Measurements from ENCODE around the gene TFF3.

The TFF3 gene

DNA sequence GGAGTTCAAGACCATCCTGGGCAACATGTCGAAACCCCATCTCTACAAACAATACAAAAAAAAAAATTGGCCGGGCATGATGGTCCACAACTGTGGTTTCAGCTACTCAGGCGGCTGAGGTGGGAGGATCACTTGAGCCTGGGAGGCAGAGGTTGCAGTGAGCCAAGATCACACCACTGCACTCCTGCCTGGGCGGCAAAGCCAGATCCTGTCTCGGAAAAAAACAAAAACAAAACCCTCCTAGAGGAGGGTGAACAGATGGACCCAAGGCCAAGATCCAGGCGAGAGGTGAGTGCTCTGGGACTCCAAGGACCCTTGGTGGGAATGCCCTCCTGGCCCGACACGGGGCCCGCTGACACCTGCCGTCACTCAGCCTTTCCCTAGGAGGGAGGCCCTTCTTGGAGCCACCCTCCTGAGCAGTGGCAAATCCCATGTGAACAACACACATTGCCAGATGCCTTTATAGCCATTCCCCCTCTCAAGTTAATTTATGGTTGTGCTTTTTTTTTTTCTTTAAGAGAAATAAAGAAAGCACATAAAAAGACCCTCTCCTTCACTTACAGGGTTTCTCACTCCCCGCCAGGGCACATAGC lies 35.2 kb upstream of the TFF3 start:
- no peak for TF ChIP-seq CTCF (IDR thresholded peaks at IDR 0.05)
- Histone ChIP-seq H3K4me3 (ENCODE audit: low read depth in 1 of 2, low read length in 1 of 2) (no peak overlapping the region), H3K27me3 (no peaks in the 10 kb centered on the region), H3K4me1 (ENCODE audit: control insufficient read depth in 1 of 2, insufficient read depth in 1 of 2, low read depth in 1 of 2, low read length in 1 of 2) (no peaks in the 10 kb centered on the region), H3K27ac (no peak overlapping the region), H3K36me3 (no peaks in the 10 kb centered on the region), H3K9me3 (no peaks in the 10 kb centered on the region)

- Histone ChIP-seq H3K4me3 (ENCODE audit: low read depth in 1 of 2, low read length in 1 of 2) (no peak overlapping the region), H3K9me3 (no peaks in the 10 kb centered on the region), H3K27me3 (no peaks in the 10 kb centered on the region), H3K36me3 (no peaks in the 10 kb centered on the region), H3K4me1 (ENCODE audit: control insufficient read depth in 1 of 2, insufficient read depth in 1 of 2, low read depth in 1 of 2, low read length in 1 of 2) (no peaks in the 10 kb centered on the region), H3K27ac (no peak overlapping the region)
- no peak for TF ChIP-seq CTCF (IDR thresholded peaks at IDR 0.05)
Measured at GRCh38 chr21:42349420-42350317, 34.5 kb upstream of the TFF3 start.

DNA sequence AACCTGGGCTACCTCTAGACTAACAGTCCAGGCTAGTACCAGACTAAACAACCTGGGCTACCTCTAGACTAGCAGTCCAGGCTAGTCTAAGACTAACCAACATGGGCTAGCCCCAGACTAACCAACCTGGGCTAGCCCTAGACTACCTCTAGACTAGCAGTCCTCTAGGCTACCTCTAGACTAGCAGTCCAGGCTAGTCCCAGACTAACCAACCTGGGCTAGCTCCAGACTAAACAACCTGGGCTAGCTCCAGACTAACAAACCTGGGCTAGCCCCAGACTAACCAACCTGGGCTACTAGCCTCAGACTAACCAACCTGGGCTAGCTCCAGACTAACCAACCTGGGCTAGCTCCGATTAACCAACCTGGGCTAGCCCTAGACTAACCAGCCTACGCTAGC lies 33.6 kb upstream of the TFF3 start:
- TF ChIP-seq CTCF (IDR thresholded peaks at IDR 0.05): no peak
- Histone ChIP-seq H3K27me3 (no peaks in the 10 kb centered on the region), H3K9me3 (no peaks in the 10 kb centered on the region), H3K36me3 (no peaks in the 10 kb centered on the region), H3K27ac (no peak overlapping the region), H3K4me1 (ENCODE audit: control insufficient read depth in 1 of 2, insufficient read depth in 1 of 2, low read depth in 1 of 2, low read length in 1 of 2) (no peaks in the 10 kb centered on the region), H3K4me3 (ENCODE audit: low read depth in 1 of 2, low read length in 1 of 2) (no peak overlapping the region)

GRCh38 chr21:42347601-42348327 lies 32.6 kb upstream of the TFF3 start:
- Histone ChIP-seq H3K4me3 (ENCODE audit: low read depth in 1 of 2, low read length in 1 of 2) (no peak overlapping the region), H3K27me3 (no peaks in the 10 kb centered on the region), H3K36me3 (no peaks in the 10 kb centered on the region), H3K27ac (no peak overlapping the region), H3K4me1 (ENCODE audit: control insufficient read depth in 1 of 2, insufficient read depth in 1 of 2, low read depth in 1 of 2, low read length in 1 of 2) (no peaks in the 10 kb centered on the region), H3K9me3 (no peaks in the 10 kb centered on the region)
- TF ChIP-seq CTCF (IDR thresholded peaks at IDR 0.05): no peak

DNA sequence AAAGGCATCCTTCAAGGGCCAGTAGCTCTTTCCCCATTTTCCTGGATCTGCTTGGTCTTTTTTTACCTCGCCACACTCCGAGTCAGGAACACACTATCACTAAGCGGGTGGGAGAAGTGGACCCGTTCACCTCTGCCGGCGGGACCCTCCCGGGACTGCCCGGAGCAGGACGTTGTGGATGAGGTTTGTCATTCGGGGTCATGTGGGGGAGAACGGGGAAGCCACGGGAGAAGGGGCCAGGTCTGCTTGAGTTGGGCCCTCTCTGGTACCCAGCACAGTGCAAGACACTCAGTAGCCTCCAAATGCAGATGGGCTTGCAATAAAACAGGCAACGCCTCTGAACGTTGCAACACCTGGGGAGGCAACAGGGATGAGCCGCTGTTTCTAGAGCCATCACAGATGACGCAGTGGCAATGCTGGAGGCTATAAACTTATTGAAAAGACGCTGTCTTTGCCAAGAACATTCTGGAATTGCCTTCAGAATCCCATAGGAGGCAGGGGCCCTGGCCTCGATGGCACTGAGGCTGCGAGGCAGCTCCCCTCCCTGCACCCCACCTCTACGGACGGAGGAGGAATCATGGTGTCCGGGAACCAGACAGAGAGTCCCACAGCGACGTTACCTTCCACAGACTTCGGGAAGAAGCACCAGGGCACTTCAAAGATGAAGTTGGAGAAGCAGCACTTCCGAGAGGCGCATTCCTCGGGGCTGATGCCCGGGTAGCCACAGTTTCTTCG lies 31.8 kb upstream of the TFF3 start:
- Histone ChIP-seq H3K4me3 (ENCODE audit: low read depth in 1 of 2, low read length in 1 of 2) (no peak overlapping the region), H3K27ac (no peak overlapping the region), H3K36me3 (no peaks in the 10 kb centered on the region), H3K4me1 (ENCODE audit: control insufficient read depth in 1 of 2, insufficient read depth in 1 of 2, low read depth in 1 of 2, low read length in 1 of 2) (no peaks in the 10 kb centered on the region), H3K27me3 (no peaks in the 10 kb centered on the region), H3K9me3 (no peaks in the 10 kb centered on the region)
- TF ChIP-seq CTCF (IDR thresholded peaks at IDR 0.05): no peak
